A549 (cell line): ENCODE results near the gene LBHD1.

ENCODE experiments used
- EP300 ChIP-seq, 2 experiments: fragments of >200 bp; sonication (Bioruptor Twin); formaldehyde crosslinking; IDR thresholded peaks; 2 replicates in 1 of 2; 3 replicates in 1 of 2; pipeline ENCODE4 v1.6.1; 2016 to 2017
- FOSL2 ChIP-seq, 2 experiments: fragments of 450-650 bp in 1 of 2; fragments of >200 bp in 1 of 2; sonication (Bioruptor Twin) in 1 of 2; formaldehyde crosslinking; IDR thresholded peaks; 2 replicates each; pipeline versions ENCODE4 v1.5.0 to v1.6.1; 2016 to 2020; ENCODE audit warnings: mild to moderate bottlenecking in 1 of 2, moderate library complexity in 1 of 2
- HDAC2 ChIP-seq: fragments of 200-600 bp; sonication (generic); IDR thresholded peaks from 2 replicates; pipeline ENCODE4 v1.6.1; 2016
- JUNB ChIP-seq: fragments of >200 bp; sonication (Bioruptor Twin); formaldehyde crosslinking; IDR thresholded peaks from 2 replicates; pipeline ENCODE4 v1.6.1; 2016
- MYC ChIP-seq: IDR thresholded peaks from 2 replicates; pipeline ENCODE4 v1.6.1; 2012; ENCODE audit warnings: mild to moderate bottlenecking, inconsistent platforms, low read length, improper control_type of control experiment, borderline replicate concordance
- POLR2A ChIP-seq: IDR thresholded peaks from 2 replicates; pipeline ENCODE4 v1.6.1; 2012; ENCODE audit warnings: mild to moderate bottlenecking, low read length
- RAD21 ChIP-seq, 2 experiments: fragments of >200 bp in 1 of 2; sonication (Bioruptor Twin) in 1 of 2; formaldehyde crosslinking in 1 of 2; IDR thresholded peaks in 1 of 2; conservative IDR thresholded peaks in 1 of 2; 2 replicates in 1 of 2; 3 replicates in 1 of 2; pipeline ENCODE4 v1.6.1; 2012 to 2018; ENCODE audit warnings: inconsistent platforms in 1 of 2
- TF ChIP-seq, protein P1 (sequence below): fragments of >200 bp; sonication (Bioruptor Twin); formaldehyde crosslinking; IDR thresholded peaks from 3 replicates; pipeline ENCODE4 v1.5.1; 2016

DNA sequence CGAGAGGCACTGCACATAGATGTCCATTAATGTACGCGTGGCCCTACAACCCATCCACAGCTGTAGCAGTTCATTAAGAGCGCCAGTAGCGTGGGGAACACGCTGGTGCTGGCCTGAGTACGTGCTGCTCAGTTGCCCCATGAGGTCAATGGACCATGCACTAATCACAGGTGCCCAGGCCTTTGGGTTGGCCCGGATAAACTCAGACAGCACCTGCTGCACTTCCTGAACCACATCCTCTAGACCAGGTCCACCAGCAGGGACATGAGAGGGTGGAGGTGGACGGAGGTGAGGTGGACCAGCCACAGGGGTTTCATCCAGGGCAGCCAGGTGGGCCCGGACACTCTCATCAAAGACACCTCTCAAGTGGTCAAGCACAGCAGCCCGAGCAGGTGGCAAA lies 22.6 kb downstream of the LBHD1 start:
- TF ChIP-seq, protein P1, sequence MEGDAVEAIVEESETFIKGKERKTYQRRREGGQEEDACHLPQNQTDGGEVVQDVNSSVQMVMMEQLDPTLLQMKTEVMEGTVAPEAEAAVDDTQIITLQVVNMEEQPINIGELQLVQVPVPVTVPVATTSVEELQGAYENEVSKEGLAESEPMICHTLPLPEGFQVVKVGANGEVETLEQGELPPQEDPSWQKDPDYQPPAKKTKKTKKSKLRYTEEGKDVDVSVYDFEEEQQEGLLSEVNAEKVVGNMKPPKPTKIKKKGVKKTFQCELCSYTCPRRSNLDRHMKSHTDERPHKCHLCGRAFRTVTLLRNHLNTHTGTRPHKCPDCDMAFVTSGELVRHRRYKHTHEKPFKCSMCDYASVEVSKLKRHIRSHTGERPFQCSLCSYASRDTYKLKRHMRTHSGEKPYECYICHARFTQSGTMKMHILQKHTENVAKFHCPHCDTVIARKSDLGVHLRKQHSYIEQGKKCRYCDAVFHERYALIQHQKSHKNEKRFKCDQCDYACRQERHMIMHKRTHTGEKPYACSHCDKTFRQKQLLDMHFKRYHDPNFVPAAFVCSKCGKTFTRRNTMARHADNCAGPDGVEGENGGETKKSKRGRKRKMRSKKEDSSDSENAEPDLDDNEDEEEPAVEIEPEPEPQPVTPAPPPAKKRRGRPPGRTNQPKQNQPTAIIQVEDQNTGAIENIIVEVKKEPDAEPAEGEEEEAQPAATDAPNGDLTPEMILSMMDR, result no peak
- TF ChIP-seq RAD21 (conservative IDR thresholded peaks at IDR 0.05 in 1 of 2, IDR thresholded peaks at IDR 0.05 in 1 of 2) (no peak), EP300 (IDR thresholded peaks at IDR 0.05) (no peak), HDAC2 (no peak), FOSL2 (IDR thresholded peaks at IDR 0.05) (no peak), FOSL2 (CRISPR knock-in tag; IDR thresholded peaks at IDR 0.05) (no peak), JUNB (no peak), POLR2A (no peak), MYC (no peak)
